Astrocyte (in vitro differentiated cells and primary cell): ENCODE results near the gene SRCAP.

Experiments used
- CTCF ChIP-seq: IDR thresholded peaks from 2 replicates; pipeline ENCODE4 v1.5.1; 2011; ENCODE audit warnings: low read depth, mild to moderate bottlenecking, inconsistent platforms, low read length, moderate library complexity; ENCODE audit not compliant: insufficient read depth
- EZH2 ChIP-seq: IDR thresholded peaks from 2 replicates; pipeline ENCODE4 v1.6.1; 2012; ENCODE audit warnings: mild to moderate bottlenecking, low read length, inconsistent platforms; ENCODE audit not compliant: insufficient read depth

- TF ChIP-seq CTCF (no peak), EZH2 (no peak)
Measured at GRCh38 chr16:30663038-30663437, 35.9 kb upstream of the SRCAP start.
